HG03571 (cell line): ENCODE measurements around the gene C17orf50.

Source experiments
- ATAC-seq: cut with Tn5 transposase; IDR thresholded peaks from one replicate; pipeline ENCODE4 v1.9.1; 2021; ENCODE audit not compliant: unreplicated experiment

Gene C17orf50

GRCh38 chr17:35780950-35781349 lies 20.3 kb downstream of the C17orf50 start:
- no peak for ATAC-seq

DNA sequence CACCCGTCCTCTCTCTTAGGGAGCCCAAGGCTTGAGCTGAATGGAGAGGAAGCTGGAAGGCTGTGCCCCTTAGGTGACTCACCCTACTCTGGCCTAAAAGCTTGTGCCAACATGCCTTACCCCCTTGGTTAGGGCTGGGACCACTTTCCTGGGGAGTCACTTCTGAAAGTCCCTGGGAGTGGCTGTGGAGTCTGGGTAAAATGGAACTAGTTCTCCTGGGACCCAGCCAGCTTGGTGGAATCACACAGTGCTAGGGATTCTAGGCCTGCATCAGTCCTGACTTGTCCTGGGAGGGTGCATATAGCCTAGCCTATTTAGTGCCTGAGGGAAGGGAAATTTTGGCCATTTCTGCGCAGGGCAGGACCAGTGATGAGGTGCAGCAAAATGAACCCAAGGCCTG lies 24.2 kb downstream of the C17orf50 start:
- no peak for ATAC-seq

DNA sequence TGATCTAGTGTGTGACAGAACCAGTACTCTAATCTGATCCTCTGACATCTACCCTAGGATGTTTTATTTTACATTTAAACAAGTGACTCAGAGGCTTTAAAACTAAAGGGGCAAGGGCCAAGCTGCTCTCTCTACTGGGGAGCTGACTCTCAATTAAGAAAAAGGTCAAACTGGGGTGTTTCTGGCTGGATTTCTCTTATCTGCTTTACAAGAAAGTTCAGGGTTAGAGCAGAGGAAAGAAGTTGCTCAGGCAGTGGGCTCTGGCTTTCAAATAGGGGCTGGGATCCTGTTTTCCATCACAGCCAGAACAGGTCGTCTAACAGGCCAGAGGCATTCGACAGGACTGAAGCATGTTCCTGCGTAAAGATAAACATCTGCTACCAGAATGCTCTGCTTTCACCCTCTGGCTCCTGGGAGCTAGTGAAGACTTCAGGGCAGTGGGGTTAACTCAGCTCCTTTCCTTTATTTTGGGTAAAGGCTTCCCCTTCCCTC lies 26.3 kb downstream of the C17orf50 start:
- no peak for ATAC-seq

DNA sequence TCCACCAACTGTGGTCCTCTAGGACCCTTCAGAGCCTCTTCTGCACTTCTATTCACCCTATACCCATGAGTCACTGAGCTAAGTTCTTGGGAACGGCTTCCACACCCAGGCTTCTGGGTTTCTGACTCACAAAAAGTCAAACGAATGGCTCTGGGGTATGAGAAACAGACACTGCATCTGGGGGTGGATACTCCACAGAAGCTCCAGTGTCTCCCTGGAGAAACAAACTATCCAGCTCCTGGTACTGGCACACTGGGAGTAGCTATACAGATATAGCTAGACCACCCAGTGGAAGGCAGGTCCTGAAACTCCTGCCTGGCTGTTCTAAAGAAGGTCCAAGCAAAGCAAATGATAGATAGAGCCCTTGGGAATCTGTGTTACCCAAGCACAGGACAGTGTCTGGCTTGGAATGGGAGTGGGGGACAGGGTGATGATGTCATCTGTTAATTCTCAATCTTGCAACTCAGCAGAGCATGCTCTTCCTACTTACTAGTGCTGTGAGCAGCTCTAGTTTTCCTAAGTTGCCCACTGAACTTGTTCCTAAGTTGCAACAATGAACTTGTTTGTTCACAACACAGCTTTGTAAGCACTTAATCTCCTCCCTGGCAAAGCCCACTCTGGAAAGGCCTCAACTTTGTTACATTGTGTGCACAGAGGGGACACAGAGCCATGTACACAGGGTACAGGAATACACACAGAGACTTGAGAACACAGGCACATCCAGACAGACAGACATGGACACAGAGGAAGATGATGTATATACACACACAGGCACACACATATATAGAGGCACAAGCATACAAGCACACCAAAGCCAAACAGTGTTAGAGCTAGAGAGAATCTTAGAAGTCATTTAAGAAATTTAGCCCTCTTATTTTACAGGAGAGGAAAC lies 28.0 kb downstream of the C17orf50 start:
- no peak for ATAC-seq

DNA sequence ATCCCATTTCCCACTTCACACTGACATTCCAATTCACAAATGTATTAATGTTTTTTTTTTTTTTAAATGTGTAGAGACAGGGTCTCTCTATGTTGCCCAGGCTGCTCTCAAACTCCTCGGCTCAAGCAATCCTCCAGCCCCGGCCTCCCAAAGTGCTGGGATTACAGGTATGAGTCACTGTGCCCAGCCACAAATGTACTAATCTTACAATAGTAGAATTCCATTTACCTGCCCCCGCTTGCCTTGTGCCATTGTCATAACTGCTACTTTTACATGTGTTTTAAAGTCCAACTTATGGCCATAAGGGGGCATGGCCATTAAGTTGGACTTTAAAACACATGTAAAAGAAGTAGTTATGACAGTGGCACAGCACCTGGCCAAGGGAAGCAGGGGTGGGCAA lies 30.2 kb downstream of the C17orf50 start:
- no peak for ATAC-seq

- no peak for ATAC-seq
Observed at GRCh38 chr17:35791681-35792350, 31.1 kb downstream of the C17orf50 start.

DNA sequence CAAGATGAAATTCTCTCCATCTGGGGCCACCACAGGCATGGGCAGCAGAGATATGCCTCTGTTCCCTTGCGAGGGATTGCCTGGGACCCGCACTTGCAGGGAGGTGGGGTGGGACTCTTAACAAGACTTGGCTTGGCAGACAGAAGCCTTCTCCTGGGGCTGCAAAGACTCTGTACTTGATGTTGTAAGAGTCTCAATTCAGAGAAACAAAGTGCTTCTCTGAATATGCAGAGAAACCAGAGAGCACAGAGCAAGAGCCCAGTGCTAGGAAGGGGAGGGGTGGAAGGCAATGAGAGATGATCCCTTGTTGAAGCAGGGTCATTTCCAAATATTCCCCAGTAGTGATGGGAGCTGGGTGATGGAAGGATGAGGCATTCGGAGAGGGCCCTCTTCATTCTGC lies 32.6 kb downstream of the C17orf50 start:
- no peak for ATAC-seq

DNA sequence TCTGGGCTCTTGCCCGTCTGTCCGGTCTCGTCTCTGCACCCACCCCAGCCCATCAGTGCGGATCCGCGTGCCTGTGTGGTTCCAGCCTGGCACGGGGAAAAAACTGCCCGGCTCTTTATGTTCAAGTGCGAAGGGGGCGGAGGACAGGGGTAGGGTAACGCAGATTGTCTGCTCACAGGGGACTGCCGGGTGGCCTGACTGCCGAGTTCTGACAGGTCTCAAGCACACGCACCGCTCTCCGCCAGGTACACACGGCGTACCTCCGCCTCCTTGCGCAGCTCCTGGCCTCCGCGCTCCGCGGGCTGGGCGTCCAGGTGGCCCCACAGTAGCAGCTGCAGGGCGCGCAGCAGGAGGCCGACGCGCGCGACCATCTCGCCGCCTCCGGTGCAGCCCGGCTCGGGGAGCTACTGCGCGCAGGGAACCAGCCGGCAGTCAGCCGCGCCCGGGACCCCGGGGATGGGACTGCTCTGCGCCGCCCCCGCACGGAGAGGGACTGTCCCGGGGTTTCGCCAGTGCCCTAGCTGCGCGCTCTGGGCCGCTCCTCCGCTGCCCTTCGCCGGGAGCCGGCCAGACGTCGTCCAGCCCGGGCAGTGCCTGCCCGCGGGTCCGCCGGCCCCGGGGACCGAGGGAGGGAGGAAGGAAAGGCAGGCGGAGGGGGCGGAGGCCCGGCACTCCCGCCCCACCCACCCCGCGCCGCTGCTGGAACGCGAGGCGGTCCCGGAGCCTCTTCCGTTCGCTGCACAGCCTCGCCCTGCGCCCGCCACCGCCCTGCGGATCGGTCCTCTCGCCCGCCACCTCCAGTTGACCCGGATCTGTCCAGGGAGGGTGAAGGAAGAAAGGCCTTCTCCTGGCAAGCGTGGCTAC lies 34.6 kb downstream of the C17orf50 start, which contains the start of gene MMP28:
Gene MMP28, minus strand, starts transcription at position 635 of the 864 bp plus-strand sequence. Its CDS starts 264 bp downstream, at position 371.
- ATAC-seq: no peak

DNA sequence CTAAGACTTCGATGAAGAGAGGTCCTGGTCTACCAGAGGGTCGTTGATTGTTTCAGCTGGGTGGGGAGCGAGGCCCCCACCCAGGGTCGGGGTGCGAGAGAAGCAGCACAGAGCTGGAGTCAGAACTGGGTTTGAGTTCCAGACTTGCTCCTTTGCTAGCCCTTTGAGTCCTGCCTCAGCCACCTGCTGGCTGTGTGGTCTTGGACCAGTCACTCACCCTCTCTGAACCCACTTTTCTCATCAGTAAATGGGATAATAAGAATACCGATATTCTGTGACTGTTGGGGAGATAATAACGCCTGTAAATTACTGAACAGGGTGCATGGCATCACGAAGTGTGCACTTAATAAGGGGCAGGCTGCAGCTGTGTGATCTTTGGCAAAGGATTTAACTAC lies 35.2 kb downstream of the C17orf50 start:
- no peak for ATAC-seq

GRCh38 chr17:35796942-35797341 lies 36.3 kb downstream of the C17orf50 start:
- no peak for ATAC-seq

- no peak for ATAC-seq
Observed at GRCh38 chr17:35797370-35797769, 36.7 kb downstream of the C17orf50 start.

GRCh38 chr17:35797918-35798317 lies 37.2 kb downstream of the C17orf50 start:
- ATAC-seq: no peak

- ATAC-seq: no peak
Observed at GRCh38 chr17:35799942-35800341, 39.3 kb downstream of the C17orf50 start.

DNA sequence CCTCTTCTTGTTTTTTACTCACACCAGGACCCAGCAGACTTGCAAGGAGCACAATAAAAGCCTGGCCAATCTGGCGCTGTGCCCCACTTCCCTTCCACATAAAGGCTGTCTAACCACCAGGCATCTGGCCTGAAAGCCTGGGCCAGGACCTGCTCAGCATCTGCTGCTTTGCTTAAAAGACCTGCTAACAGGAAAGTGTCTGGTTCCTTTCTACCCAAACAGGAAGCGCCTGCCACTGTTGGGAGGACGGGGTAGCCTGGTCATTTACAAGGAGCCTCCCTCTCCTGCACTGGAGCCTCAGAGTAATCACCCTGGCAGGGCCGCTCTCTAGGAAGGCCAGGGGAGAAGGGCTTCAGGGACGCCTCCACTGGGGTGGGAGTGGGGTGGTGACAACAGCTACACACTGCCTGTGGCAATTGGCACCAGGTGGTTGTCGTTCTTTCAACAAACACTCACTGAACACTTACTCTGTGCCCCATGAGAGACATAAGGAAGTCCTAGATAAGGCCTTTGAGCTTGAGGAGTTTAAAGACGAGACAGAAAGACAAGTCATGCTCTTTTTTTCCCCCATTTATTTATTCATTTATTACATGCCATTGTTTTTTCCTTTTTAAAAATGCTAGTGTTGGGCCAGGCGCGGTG lies 41.0 kb downstream of the C17orf50 start:
- ATAC-seq: no peak

DNA sequence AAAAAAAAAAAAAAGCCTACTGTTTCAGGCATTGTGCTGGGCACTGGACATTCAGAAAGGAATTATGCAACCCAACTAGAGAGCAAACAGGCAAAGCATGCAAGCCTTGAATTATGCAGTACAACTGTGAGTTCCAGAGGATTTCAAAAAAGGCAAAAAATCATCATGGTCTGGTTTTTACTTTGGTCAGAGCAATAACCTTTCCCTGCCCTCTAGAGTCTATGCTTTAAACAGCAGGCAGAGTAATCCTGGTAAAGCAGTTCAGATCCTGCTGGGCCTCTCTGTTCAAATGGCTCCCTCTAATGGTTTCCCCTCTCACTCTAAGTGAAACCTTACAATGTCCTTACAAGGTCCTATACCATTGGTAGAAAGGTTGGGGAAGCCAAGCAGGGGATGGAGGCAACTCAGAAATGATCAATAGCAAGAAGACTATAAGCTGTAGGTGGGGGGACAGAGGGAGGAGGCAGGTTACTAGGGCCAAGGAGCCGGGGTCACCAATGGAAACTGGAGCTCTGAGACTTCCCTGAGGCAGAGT lies 44.0 kb downstream of the C17orf50 start:
- no peak for ATAC-seq

DNA sequence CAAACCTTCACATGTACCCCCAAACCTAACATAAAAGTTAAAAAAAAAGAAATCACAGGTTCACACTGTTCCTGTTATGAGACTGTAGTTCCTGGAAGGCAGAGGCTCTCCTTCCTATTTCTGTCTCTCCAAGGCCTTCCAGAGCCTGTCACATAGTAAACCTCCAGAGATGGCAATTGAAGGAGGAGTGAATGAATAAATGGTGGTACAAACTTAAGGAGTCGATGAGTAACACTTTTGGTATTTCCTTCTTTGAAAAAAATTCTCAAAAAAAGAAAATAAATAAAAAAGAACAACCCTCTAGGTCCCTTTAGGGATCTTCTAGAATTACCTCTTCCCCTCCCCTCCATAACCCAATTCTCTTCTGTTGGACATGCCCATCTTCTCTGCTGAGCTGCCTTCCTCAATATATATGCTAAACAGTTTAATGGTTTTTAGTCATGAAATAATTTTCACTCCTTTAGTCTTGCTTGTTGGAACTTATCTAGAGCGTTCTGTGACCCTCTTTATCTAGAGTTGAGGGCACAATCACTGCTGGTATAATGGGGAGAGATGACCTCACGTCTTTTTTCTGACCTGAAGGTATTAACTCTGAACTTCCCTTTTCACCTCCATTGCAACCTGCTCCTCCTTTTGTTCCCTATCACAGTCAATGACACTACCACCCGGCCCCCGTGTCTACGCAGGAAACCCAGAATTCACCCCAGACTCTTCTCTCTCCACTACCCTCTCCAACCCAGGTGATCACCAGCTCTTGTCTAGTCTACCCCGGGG lies 46.9 kb downstream of the C17orf50 start:
- ATAC-seq: no peak

GRCh38 chr17:35808240-35808961 lies 47.7 kb downstream of the C17orf50 start:
- no peak for ATAC-seq

DNA sequence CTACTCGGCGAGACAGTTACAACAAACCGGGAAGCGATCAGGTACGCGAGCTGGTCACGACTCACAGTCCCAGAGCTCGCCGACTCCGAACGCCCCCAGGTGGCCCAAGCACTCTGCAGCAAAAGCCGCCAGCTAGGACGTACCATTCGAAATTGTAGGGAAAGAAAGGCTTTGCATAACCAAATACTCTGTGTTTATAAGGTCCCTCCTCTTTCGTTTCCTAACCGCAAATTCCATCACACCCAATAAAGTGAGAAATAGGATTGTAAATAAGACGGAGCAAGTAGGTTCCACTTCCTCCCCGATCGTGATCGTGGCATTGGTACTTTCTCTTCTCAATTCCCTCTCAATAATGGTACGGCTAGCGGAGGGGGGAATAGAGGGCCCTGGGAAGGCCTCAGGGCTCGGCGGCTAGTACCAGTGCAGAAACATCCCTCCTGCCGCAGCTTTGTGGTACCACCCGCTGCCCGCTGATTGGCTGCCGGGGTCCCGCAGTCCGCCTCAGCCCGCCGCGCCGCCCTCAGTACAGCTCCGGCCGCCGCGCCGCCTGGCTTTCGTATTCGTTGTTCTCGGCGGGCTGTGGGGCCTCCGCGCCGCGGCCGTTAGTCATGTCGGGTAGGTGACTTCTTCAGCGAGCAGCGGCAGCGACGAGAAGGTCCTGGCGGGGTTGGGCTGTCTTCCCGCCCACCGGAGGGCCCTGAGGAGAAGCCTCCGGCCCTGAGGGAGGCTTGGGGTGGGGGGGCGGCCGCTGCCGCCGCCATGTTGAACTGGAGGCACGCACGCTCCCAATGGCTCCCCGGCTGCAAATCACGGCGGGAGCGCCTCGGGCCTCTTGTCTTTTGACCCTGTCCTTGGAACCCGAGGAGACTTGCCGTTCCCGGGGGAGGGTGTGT lies 48.5 kb downstream of the C17orf50 start, which contains the start of gene TAF15:
Gene TAF15, plus strand, starts transcription at position 523 of the 893 bp plus-strand sequence. Its CDS starts 86 bp downstream, at position 609.
- ATAC-seq: peak; percentile 89
